ENCODE results near the gene SDSL.

DNA sequence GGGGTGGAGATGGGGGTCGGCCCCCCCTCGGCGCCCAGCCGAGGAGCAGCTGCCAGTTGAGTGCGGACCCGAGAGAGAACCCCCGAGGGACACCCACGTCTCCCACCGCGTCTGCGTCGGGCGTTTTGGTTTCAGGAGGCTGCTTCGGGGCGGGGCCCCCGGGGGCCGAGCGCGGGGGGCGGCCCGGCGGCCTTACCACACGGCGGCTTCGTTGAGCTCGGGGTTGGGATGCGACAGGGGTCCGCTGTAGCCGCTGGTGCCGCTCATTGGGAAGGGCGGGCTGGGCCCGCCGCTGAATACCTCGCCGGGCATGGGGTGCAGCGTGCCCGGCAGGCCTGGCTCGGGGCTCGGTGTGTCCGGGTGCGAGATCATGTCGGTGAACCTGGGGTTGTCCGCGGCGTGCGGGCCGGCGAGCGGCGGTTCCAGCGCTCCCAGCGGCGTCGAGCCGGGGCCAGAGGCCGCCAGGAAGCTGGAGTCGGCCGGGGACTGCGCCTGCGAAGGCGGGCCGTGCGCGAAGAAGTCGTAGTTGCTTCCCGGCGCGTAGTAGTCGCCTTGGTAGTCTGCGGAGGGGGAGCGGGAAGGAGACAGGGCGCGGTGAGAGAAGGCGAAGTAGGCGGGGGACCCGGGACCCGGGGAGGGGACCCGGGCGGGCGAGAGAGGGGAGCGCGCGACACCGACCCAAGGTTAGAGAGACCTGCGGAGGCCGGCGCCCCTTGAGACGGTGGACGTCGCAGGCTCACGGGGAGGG, 41.0 kb downstream of the SDSL start:
- TF ChIP-seq, protein P1, sequence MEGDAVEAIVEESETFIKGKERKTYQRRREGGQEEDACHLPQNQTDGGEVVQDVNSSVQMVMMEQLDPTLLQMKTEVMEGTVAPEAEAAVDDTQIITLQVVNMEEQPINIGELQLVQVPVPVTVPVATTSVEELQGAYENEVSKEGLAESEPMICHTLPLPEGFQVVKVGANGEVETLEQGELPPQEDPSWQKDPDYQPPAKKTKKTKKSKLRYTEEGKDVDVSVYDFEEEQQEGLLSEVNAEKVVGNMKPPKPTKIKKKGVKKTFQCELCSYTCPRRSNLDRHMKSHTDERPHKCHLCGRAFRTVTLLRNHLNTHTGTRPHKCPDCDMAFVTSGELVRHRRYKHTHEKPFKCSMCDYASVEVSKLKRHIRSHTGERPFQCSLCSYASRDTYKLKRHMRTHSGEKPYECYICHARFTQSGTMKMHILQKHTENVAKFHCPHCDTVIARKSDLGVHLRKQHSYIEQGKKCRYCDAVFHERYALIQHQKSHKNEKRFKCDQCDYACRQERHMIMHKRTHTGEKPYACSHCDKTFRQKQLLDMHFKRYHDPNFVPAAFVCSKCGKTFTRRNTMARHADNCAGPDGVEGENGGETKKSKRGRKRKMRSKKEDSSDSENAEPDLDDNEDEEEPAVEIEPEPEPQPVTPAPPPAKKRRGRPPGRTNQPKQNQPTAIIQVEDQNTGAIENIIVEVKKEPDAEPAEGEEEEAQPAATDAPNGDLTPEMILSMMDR (conservative IDR thresholded peaks at IDR 0.05), result no peak
- TF ChIP-seq ZFX (IDR thresholded peaks at IDR 0.05), result no peak
